ENCODE data around the gene TEX53.

DNA sequence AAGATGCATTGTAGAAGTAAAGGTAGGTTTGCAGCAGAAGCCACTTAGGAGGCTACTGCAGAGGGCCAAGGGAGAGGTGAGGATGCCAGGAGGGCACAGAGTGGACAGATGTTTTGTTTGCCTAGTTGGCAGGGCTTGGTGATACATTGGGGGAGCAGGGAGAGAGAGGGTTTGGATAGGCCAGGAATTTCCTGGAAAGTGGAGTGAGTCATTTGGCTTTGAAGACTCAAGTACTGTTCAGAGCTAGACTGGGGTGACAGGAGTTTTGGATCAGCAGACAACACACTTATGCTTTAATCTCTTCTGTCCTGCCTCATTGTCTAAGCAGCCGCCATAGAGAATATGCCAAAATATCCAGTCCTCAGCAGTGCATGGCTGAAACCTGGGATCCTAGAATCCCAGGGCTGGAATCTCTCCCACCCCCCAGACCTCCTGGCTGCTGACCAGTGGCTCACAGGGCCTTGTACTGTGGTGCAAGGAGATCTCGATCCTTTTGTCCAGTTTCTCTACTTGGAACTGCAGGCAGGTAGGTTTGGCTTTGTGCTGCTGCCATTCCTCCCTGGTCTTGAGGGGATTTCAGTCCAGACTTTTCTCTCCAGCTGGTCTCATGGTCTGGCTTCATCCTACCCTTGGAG lies 35.5 kb downstream of the TEX53 start:
- TF ChIP-seq POLR2AphosphoS5 (IDR thresholded peaks at IDR 0.05; ENCODE audit: low read depth): no peak
- TF ChIP-seq, protein P1, sequence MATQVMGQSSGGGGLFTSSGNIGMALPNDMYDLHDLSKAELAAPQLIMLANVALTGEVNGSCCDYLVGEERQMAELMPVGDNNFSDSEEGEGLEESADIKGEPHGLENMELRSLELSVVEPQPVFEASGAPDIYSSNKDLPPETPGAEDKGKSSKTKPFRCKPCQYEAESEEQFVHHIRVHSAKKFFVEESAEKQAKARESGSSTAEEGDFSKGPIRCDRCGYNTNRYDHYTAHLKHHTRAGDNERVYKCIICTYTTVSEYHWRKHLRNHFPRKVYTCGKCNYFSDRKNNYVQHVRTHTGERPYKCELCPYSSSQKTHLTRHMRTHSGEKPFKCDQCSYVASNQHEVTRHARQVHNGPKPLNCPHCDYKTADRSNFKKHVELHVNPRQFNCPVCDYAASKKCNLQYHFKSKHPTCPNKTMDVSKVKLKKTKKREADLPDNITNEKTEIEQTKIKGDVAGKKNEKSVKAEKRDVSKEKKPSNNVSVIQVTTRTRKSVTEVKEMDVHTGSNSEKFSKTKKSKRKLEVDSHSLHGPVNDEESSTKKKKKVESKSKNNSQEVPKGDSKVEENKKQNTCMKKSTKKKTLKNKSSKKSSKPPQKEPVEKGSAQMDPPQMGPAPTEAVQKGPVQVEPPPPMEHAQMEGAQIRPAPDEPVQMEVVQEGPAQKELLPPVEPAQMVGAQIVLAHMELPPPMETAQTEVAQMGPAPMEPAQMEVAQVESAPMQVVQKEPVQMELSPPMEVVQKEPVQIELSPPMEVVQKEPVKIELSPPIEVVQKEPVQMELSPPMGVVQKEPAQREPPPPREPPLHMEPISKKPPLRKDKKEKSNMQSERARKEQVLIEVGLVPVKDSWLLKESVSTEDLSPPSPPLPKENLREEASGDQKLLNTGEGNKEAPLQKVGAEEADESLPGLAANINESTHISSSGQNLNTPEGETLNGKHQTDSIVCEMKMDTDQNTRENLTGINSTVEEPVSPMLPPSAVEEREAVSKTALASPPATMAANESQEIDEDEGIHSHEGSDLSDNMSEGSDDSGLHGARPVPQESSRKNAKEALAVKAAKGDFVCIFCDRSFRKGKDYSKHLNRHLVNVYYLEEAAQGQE (IDR thresholded peaks at IDR 0.05; ENCODE audit: insufficient replicate concordance, low read depth): no peak
- TF ChIP-seq, protein P2, sequence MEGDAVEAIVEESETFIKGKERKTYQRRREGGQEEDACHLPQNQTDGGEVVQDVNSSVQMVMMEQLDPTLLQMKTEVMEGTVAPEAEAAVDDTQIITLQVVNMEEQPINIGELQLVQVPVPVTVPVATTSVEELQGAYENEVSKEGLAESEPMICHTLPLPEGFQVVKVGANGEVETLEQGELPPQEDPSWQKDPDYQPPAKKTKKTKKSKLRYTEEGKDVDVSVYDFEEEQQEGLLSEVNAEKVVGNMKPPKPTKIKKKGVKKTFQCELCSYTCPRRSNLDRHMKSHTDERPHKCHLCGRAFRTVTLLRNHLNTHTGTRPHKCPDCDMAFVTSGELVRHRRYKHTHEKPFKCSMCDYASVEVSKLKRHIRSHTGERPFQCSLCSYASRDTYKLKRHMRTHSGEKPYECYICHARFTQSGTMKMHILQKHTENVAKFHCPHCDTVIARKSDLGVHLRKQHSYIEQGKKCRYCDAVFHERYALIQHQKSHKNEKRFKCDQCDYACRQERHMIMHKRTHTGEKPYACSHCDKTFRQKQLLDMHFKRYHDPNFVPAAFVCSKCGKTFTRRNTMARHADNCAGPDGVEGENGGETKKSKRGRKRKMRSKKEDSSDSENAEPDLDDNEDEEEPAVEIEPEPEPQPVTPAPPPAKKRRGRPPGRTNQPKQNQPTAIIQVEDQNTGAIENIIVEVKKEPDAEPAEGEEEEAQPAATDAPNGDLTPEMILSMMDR (IDR thresholded peaks at IDR 0.05; ENCODE audit: insufficient read depth, low read length): no peak
- no peak for TF ChIP-seq SPI1 (IDR thresholded peaks at IDR 0.05; ENCODE audit: borderline replicate concordance, low read depth)

Data from HL-60 (cell line).